Psoas muscle (tissue), 8 donors: ENCODE measurements around the gene FAM184B. TPM values are rescaled to one million over a fixed set of nuclear protein-coding genes. Genes with fewer than 3 reads are reported as not detected.

ENCODE experiments used
- ATAC-seq, 4 donors: fragments of 200-7000 bp; cut with Tn5 transposase; one replicate each; pipeline ENCODE4 v1.9.1; 2020; ENCODE audit warnings: moderate library complexity in 3 of 4, mild to moderate bottlenecking in 2 of 4
- DNase-seq, 2 donors: peaks; one replicate each; pipeline ENCODE4 v3.0.0-alpha.2; 2020
- H3K27ac ChIP-seq: fragments of 200-600 bp; one replicate; pipeline ENCODE4 v1.8.0; 2022
- H3K27me3 ChIP-seq, 3 donors: fragments of 200-600 bp in 1 of 3; one replicate each; pipeline versions ENCODE4 v1.6.1 to v1.8.0; 2013 to 2022; ENCODE audit warnings: low read length in 2 of 3, mild to moderate bottlenecking in 2 of 3, moderate library complexity in 1 of 3; ENCODE audit not compliant: insufficient read depth in 3 of 3
- H3K36me3 ChIP-seq, 2 donors: fragments of 200-600 bp in 1 of 2; one replicate each; pipeline versions ENCODE4 v1.6.1 to v1.8.0; 2013 to 2022; ENCODE audit warnings: low read depth in 1 of 2, mild to moderate bottlenecking in 1 of 2, moderate library complexity in 1 of 2; ENCODE audit not compliant: insufficient read depth in 1 of 2
- H3K4me1 ChIP-seq: fragments of 200-600 bp; one replicate; pipeline ENCODE4 v1.8.0; 2022
- H3K4me3 ChIP-seq: fragments of 200-600 bp; one replicate; pipeline ENCODE4 v1.8.0; 2022; ENCODE audit warnings: mild to moderate bottlenecking
- H3K9me3 ChIP-seq: fragments of 200-600 bp; one replicate; pipeline ENCODE4 v1.8.0; 2022
- CTCF ChIP-seq: fragments of 200-600 bp; IDR thresholded peaks from one replicate; pipeline ENCODE4 v1.8.0; 2022; ENCODE audit warnings: antibody characterized with exemption
- WGBS, 3 donors: extraction: QIAGEN DNeasy Blood & Tissue Kit; methylation state at CpG; one replicate each; pipeline versions ENCODE4 v1.1.6 to v1.1.7; 2013; 5-methylcytosine and 5-hydroxymethylcytosine counted together
- intact Hi-C, 2 donors: fragments of 100-400 bp; cut with DNase I; formaldehyde crosslinking; loops; one replicate each; pipeline versions ENCODE4 v1.11.0 to v1.14.2; 2022
- polyA plus RNA-seq, 3 donors: library from polyadenylated mRNA; stranded (reverse); fragments of 200-250 nt; gene quantifications; one replicate each; pipeline ENCODE4 v1.2.3, GENCODE V29; 2013
- total RNA-seq, 4 donors: library from RNA; stranded (reverse); fragmentation: NEBNext Ultra II Directional in 2 of 4; extraction: Animal tissue kit (Norgen Biotek cat#: 25700) in 2 of 4; gene quantifications; one replicate each; pipeline versions ENCODE4 v1.2.1 to v1.2.4, GENCODE V29; 2021 to 2023
- donor health status: healthy with polysubstance abuse.
- donor health status: DM: no; HTN: no; CAD: no; lungs with moderate emphysema.
- donor health status: Bipolar disorder and iron deficiency.
- donor health status: healthy.
- donor health status: DM: yes; HTN: yes; CAD: no.
- donor health status: DM: no; HTN: no; CAD: no.
- donor health status: DM: no; HTN: no; CAD: no.
- donor health status: DM: yes; HTN: yes; CAD: no.

Gene FAM184B
- total and polyA plus RNA-seq, 7 donors: 0.03 to 2.6 (median 0.38) TPM

GRCh38 chr4:17765514-17766286 is 15.7 kb downstream of the FAM184B start:
- Histone ChIP-seq H3K9me3 (peaks cover 4% of the 10 kb centered on the region), H3K4me1 (peaks cover 21% of the 10 kb centered on the region), H3K4me3 (no peak overlapping the region), H3K27ac (no peak overlapping the region), H3K36me3 (no peaks in the 10 kb centered on the region), H3K27me3 (peaks cover 0 to 2% (median 0%) of the 10 kb centered on the region in 3 donors)
- WGBS, 3 donors: 58 to 68% (median 67%) methylated on average over 11 of the region's 11 CpGs
- ATAC-seq (no peak), DNase-seq (no peak)
- TF ChIP-seq CTCF: no peak
- intact Hi-C loops: no loop called here

- DNase-seq: no peak
- H3K4me3 ChIP-seq: no peak overlapping the region
- peaks cover 0 to 2% (median 0%) of the 10 kb centered on the region in 3 donors for H3K27me3 ChIP-seq
- no peak for TF ChIP-seq CTCF
- no peak for ATAC-seq
- peak overlapping the region; percentile 51 for H3K27ac ChIP-seq
- intact Hi-C loops: no loop called here
- H3K36me3 ChIP-seq: no peaks in the 10 kb centered on the region
- H3K4me1 ChIP-seq: peaks cover 9% of the 10 kb centered on the region
- WGBS, 3 donors: 24 to 28% (median 26%) methylated on average over 5 of the region's 5 CpGs
- H3K9me3 ChIP-seq: peaks cover 4% of the 10 kb centered on the region
These were observed 17.5 kb downstream of the FAM184B start for GRCh38 chr4:17763931-17764330.

DNA sequence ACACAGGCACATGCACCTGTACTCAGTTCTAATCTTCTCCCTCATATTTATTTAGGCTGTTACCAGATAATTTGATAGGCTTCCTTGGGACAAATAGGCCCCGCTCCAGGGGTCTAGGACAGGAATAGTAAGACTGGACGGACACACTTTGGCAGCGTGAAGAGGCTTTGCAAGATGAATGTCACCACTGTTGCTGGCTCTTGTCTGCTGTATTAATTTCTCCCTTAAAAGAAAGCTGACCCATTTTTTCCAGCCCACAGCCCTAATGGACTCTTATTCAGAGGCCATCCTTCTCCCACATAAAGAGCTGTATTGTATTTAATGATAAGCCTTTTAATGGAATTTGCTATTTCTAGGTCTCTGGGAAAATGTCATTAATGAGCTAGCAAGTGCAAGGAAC is 18.0 kb downstream of the FAM184B start:
- intact Hi-C loops: no loop called here
- 25 to 39% (median 28%) methylated on average over 3 of the region's 3 CpGs for WGBS, 3 donors
- Histone ChIP-seq H3K9me3 (peaks cover 4% of the 10 kb centered on the region), H3K27me3 (peaks cover 0 to 2% (median 0%) of the 10 kb centered on the region in 3 donors), H3K4me3 (no peak overlapping the region), H3K36me3 (no peaks in the 10 kb centered on the region), H3K4me1 (peaks cover 9% of the 10 kb centered on the region), H3K27ac (peak overlapping the region; percentile 51)
- no peak for TF ChIP-seq CTCF
- DNase-seq (no peak), ATAC-seq (peak in 3 of 4 donors; percentile 70 to 84 (median 72))

DNA sequence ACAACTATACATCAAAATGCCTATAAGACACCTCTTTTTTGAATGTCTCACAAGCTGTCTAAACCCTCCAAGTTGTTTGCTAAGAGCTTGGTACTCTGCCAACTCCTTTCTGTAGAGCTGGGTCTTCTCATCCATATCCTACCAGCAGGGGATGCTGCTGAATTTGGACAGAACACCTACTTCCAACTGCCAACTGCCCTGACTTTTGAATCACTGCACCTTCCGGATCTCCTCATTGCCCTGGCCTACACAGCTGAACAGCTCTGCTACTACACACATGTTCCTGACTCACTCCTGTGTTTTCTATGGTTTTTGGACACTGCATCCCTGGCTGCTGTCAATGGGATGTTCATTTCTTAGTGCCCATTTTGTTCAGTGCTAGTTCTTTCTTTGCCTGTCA is 18.7 kb downstream of the FAM184B start:
- intact Hi-C loops: no loop called here
- Histone ChIP-seq H3K4me3 (no peak overlapping the region), H3K4me1 (peaks cover 9% of the 10 kb centered on the region), H3K27me3 (peaks cover 0 to 2% (median 0%) of the 10 kb centered on the region in 3 donors), H3K27ac (peak overlapping the region; percentile 51), H3K9me3 (peaks cover 4% of the 10 kb centered on the region), H3K36me3 (no peaks in the 10 kb centered on the region)
- 38 to 76% (median 40%) methylated on average over 1 of the region's 1 CpG for whole genome bisulfite sequencing, 3 donors
- TF ChIP-seq CTCF: peak; percentile 26
- peak; percentile 67 to 86 (median 76) for ATAC-seq
- DNase-seq: no peak
